Activated gamma-delta T cell (primary cell): Measurements from ENCODE around the gene ZNF221.

Experiments used
- DNase-seq: peaks from one replicate; lab custom pipeline; 2025; lab: John Stamatoyannopoulos, UW

ZNF221 gene

DNA sequence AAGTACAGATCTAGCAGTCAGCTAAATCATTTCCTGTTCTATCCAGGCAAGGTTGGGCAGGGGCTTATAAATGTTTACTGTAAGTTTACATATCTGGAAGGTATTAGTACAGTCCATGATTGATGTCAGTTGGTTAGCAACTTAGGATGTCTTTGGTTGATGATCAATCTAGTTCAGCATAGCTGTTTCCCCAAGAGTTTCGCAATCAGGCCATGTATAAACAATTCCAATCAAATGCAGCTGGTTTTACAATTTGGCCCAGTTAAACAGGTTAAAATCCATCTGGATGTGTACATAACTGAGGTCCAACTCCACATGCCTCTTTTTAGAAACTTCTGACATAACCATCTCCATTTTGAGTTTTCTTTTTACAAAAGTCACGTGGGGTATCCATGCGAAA lies 6.9 kb downstream of the ZNF221 start:
- DNase-seq = no peak

DNA sequence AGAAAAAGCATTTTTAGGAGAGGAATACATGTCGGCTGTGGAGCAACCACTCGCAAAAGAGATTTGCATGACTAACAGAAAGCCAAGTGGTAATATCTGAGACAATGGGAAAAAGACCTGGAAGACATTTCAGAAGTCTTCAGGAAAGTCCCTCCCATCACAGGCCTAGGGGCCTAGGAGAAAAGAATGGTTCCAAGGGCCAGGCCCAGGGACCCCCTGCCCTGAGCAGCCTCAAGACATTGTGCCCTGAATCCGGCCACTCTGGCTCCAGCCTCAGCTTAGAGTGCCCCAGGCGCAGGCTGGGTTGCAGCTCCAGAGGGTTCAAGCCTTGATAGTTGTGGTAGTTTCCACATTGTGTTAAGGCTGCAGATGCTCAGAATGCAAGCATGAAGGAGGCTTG lies 9.4 kb downstream of the ZNF221 start:
- DNase-seq = no peak

DNA sequence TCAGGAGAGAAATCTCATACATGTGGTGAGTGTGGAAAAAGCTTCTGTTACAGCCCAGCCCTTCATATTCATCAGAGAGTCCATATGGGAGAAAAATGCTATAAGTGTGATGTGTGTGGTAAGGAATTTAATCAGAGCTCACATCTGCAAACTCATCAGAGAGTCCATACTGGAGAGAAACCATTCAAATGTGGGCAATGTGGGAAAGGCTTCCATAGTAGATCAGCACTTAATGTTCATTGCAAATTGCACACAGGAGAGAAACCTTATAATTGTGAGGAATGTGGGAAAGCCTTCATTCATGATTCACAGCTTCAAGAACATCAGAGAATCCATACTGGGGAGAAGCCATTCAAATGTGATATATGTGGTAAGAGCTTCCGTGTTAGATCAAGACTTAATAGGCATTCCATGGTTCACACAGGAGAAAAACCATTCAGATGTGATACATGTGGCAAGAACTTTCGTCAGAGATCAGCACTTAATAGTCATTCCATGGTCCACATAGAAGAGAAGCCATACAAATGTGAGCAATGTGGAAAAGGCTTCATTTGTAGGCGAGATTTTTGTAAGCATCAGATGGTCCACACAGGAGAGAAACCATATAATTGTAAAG lies 15.2 kb downstream of the ZNF221 start:
- no peak for DNase-seq

GRCh38 chr19:43976732-43977131 lies 25.7 kb downstream of the ZNF221 start:
- no peak for DNase-seq

DNA sequence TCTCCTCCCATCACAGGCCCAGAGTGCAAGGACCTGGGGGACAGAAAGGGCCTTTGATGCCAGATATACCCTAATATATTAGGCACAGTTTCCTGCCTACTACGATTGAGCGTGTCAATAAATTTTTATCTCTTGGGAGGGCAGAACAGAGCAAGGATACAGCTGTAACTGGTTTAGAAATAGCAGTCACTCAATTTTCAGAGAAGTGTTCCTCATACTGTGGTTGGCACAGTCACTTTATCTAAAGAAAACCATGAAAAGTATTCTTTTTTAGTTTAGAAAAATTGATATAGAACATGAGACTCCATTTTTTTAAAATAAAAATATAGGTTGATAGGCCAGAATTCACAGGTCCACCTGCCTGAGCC lies 32.5 kb downstream of the ZNF221 start:
- DNase-seq = no peak

- no peak for DNase-seq
These were observed 33.1 kb downstream of the ZNF221 start, which contains the start of gene ZNF155 for GRCh38 chr19:43983912-43984686. Gene ZNF155 (plus strand): TSS chr19:43984188. CDS start chr19:43988544, 4,356 bp downstream.

DNA sequence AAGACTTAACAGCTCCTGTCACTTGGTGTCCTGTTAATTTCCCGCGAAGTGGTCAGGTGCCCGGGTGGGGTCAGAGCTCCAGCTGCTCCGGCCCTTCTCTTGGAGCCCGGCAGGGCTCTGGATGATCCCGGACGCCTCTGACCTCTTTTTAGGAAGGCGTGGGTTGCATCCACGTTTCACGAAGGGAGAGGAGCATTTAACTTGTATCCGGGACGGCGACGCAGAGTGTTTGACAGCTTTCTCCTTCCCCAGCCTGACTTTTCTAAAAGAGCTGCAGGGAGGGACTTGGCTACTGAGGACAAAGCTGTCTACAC lies 33.6 kb downstream of the ZNF221 start:
- DNase-seq = no peak

- DNase-seq = no peak
These were observed 46.7 kb downstream of the ZNF221 start for GRCh38 chr19:43997631-43998290.

DNA sequence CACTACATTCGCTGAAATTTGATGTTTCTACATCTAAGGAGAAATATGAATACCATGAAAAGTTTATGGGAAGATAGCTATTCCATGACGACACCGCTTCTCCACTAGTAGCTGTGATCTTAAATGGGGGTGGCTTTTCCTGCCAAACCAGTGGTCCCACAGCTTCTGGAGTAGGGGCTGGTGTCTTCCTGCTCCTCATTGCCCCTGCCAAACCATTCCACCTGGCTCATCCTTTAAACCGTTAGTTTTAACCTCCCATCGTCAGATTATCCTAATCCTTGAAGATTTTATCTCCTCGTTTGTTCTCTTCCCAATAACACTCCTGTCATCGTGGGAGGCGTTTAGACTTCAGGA lies 51.2 kb downstream of the ZNF221 start:
- no peak for DNase-seq

DNA sequence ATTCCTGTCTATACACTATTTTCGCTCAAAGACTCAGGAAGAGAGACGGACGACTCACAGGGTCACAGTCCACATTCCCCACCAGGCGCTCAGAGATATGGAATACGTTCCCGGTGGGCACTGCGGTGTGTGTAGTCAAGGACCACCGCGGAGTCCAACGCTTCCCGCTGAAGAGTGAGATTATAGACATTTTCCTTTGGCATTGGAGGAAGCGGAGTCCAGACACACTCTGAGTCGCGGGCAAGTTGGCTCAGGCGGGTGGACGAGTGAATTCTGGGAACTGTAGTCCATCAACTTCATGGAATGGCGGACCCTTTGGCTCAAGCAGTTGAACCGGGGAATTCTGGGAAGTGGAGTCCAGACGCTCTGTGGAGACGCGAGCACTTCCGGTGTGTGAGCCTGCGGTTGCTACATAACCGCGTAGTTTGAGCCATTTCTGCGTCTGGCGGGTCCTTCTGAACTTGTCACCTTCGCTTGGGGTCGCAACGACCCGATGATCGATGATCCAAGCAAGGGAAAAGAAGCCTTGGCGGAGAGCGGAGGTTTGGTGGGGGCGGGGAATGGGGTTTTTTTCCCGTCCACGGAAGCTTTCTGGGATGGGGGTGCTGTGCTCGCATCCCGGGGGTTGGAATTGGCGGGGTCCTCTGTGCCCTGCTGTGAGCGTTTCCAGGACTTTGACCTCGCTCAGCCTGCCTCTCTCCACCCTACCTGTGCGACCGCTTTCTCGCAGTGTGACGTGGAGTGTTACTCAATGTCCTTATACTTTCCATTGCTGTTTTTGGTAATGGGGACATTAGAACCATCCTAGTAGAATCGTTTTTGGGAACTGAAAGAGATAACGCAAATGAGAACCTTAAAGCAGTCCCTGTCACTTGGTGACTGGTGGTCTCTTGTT lies 51.8 kb downstream of the ZNF221 start, which contains the start of gene ZNF230:
TSS of gene ZNF230 (plus strand) at position 392 of the 895 bp plus-strand sequence. CDS start 4,122 bp downstream, outside the sequence.
- peak; percentile 24 for DNase-seq

DNA sequence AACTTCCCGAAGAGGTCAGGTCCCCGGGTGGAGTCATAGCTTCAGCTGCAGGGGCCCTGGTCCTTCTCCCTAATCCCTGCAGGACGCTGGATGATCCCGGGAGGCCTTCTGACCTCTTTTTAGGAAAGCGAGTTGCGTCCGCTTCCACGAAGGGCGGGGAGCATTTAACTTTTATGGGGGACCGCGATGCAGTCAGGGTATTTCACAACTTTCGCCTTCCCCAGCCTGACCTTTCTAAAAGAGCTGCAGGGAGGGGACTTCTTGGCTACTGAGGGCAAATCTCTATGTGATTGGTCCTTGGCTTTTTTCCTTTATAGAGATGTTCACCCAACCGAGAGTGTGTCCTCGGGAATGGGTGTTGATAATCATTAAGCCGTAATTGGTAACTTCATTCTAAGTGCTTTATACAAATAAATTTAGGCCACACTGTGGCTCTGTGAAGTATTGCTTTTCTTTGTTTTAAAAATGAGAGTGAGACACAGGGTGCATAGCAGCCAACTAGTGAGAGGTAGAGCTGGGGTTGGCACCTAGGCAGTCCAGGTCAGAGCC lies 52.5 kb downstream of the ZNF221 start:
- DNase-seq = no peak

DNA sequence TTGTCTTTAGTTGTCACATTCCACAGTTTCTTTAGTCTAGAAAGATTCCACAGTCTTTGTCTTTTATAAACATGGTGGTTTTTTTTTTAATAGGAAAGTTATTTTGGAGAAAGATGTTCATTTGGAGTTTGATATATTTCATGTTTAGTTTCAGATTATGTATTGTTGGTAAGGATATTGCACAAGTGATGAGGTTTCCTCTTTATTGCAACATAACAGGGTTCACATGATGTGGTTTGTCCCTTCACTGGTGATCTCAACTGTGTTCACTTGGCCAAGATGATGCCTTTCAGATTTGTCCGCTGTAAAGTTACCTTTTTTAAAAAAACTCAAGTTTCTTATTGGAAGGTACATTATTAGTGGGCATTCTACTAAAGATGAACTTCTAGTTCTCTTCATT lies 54.9 kb downstream of the ZNF221 start:
- no peak for DNase-seq

- DNase-seq = no peak
These were observed 56.4 kb downstream of the ZNF221 start for GRCh38 chr19:44007473-44007872.

DNA sequence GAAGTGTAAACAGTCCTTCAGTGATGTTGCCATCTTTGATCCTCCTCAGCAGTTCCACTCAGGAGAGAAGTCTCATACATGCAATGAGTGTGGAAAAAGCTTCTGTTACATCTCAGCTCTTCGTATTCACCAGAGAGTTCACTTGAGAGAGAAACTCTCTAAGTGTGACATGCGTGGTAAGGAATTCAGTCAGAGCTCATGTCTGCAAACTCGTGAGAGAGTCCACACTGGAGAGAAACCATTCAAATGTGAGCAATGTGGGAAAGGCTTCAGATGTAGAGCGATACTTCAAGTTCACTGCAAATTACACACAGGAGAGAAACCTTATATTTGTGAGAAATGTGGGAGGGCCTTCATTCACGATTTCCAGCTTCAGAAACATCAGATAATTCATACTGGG lies 59.4 kb downstream of the ZNF221 start:
- DNase-seq = no peak
